Mesendoderm (in vitro differentiated cells): ENCODE data around the gene GALNT16. TPM values are rescaled to one million over a fixed set of nuclear protein-coding genes. Genes with fewer than 3 reads are reported as not detected.
"Not testable (repeated sequence)": the region's sequence is repeated elsewhere in the genome, so short reads cannot be mapped to it uniquely, and the experiment has no call there.

Source experiments
- DNase-seq: peaks from one replicate; pipeline ENCODE4 v3.0.0; 2013
- H2AK5ac ChIP-seq: 2 replicates; pipeline ENCODE4 v1.6.1; 2013; ENCODE audit warnings: low read length, inconsistent platforms
- H2BK120ac ChIP-seq: 2 replicates; pipeline ENCODE4 v1.6.1; 2013; ENCODE audit warnings: low read depth, mild to moderate bottlenecking, low read length, moderate library complexity, mixed read lengths
- H2BK15ac ChIP-seq: replicated peaks from 2 replicates; pipeline ENCODE4 v1.6.1; 2013; ENCODE audit warnings: low read depth, mild to moderate bottlenecking, moderate library complexity
- H2BK5ac ChIP-seq: 2 replicates; pipeline ENCODE4 v1.6.1; 2013; ENCODE audit warnings: low read length, inconsistent platforms
- H3K18ac ChIP-seq: 2 replicates; pipeline ENCODE4 v1.6.1; 2013; ENCODE audit warnings: mild to moderate bottlenecking, low read length, mixed read lengths
- H3K23ac ChIP-seq: one replicate; pipeline ENCODE4 v1.6.1; 2013; ENCODE audit warnings: low read length
- H3K27ac ChIP-seq: 2 replicates; pipeline ENCODE4 v1.5.1; 2013; ENCODE audit warnings: low read depth, mild to moderate bottlenecking, inconsistent platforms, low read length, moderate library complexity
- H3K27me3 ChIP-seq: 2 replicates; pipeline ENCODE4 v1.6.1; 2013; ENCODE audit warnings: low read length, control low read depth, mild to moderate bottlenecking, inconsistent platforms; ENCODE audit not compliant: insufficient read depth, poor library complexity
- H3K36me3 ChIP-seq: 2 replicates; pipeline ENCODE4 v1.6.1; 2013; ENCODE audit warnings: low read length, inconsistent platforms; ENCODE audit not compliant: control insufficient read depth, insufficient read depth
- H3K4ac ChIP-seq: one replicate; pipeline ENCODE4 v1.6.1; 2013; ENCODE audit warnings: low read depth, mild to moderate bottlenecking, low read length, moderate library complexity
- H3K4me1 ChIP-seq: 2 replicates; pipeline ENCODE4 v1.6.1; 2013; ENCODE audit warnings: low read depth, low read length, inconsistent platforms; ENCODE audit not compliant: control insufficient read depth
- H3K4me2 ChIP-seq: 2 replicates; pipeline ENCODE4 v1.6.1; 2013; ENCODE audit warnings: low read length
- H3K4me3 ChIP-seq: 2 replicates; pipeline ENCODE4 v1.5.1; 2013; ENCODE audit warnings: mild to moderate bottlenecking, low read length
- H3K56ac ChIP-seq: one replicate; pipeline ENCODE4 v1.6.1; 2013; ENCODE audit warnings: low read length
- H3K79me1 ChIP-seq: 2 replicates; pipeline ENCODE4 v1.6.1; 2013; ENCODE audit warnings: low read length, inconsistent platforms
- H3K79me2 ChIP-seq: 2 replicates; pipeline ENCODE4 v1.6.1; 2013; ENCODE audit warnings: mild to moderate bottlenecking, low read length; ENCODE audit not compliant: control insufficient read depth, insufficient read depth
- H3K9ac ChIP-seq: 2 replicates; pipeline ENCODE4 v1.6.1; 2013; ENCODE audit warnings: low read length, inconsistent platforms
- H4K5ac ChIP-seq: one replicate; pipeline ENCODE4 v1.6.1; 2013; ENCODE audit warnings: low read length
- H4K8ac ChIP-seq: one replicate; pipeline ENCODE4 v1.6.1; 2013; ENCODE audit warnings: low read depth, mild to moderate bottlenecking, control low read depth, low read length, moderate library complexity
- WGBS: extraction: QIAGEN DNeasy Blood & Tissue Kit; methylation state at CpG from one replicate; pipeline ENCODE4 v1.1.7; 2013; ENCODE audit warnings: low lambda C conversion rate, missing lambda C conversion rate; ENCODE audit not compliant: insufficient coverage; ENCODE audit errors: extremely low coverage; 5-methylcytosine and 5-hydroxymethylcytosine counted together
- polyA plus RNA-seq, 2 experiments: library from polyadenylated mRNA; stranded (reverse); fragments of 200-250 nt; gene quantifications; one replicate each; pipeline ENCODE4 v1.2.3, GENCODE V29; 2013

The GALNT16 gene
- 1.5 TPM for polyA plus RNA-seq (2013, experiment 1 of 2)
- 1.5 TPM for polyA plus RNA-seq (2013, experiment 2 of 2)

DNA sequence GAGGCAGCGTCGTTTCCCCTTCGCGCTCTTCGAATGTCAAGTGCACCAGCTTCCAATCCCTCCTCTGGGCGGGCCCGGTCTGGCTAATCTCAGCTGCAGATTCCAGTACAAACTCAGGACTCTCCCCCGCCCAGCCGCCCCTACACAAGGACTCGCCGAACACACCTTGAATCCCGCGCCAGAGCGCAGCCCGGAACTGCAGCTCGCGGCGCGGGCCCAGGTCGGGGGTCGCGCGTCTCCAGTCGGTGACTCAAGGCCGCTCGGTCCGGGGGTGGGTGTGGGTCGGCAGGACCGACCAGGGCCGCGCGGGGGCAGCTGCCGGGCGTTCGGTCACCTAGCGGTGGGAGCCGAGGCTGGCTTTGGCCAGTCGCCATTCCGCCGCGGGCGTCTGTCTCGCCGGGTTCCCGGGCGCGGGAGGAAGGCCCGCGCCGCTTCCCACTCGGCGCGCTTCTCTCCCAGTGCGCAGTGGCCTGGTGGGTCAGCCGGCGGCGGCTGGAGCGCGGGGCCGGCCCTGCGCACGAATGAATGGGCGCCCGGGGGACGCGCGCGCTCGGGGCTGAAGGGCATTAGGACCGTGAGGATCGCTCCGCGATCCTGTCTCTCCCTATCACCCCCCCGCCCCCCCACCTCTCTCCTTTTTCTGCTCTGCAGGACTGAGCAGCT lies at the start of gene GALNT16:
Gene GALNT16, plus strand, starts transcription at position 632 of the 663 bp plus-strand sequence. CDS start 133 bp downstream, outside the sequence.
- no peak within 1 kb of the TSS for H4K8ac ChIP-seq
- H3K4me1 ChIP-seq: no peaks in the 10 kb centered on the region
- H2AK5ac ChIP-seq: no peak within 1 kb of the TSS
- no peak within 1 kb of the TSS for H2BK15ac ChIP-seq
- no peak within 1 kb of the TSS for H2BK120ac ChIP-seq
- H4K5ac ChIP-seq: no peak within 1 kb of the TSS
- H3K27me3 ChIP-seq: peaks cover 9% of the 10 kb centered on the region
- H3K56ac ChIP-seq: peak within 1 kb of the TSS; percentile 81
- H3K9ac ChIP-seq: peak within 1 kb of the TSS; percentile 57
- no peaks in the 10 kb centered on the region for H3K79me2 ChIP-seq
- H3K27ac ChIP-seq: no peak within 1 kb of the TSS
- H3K23ac ChIP-seq: peak within 1 kb of the TSS; percentile 4
- H3K36me3 ChIP-seq: no peaks in the 10 kb centered on the region
- peak; percentile 66 for DNase-seq
- no peak within 1 kb of the TSS for H3K4ac ChIP-seq
- no CpG with 5 or more reads among the region's 74 CpGs for WGBS
- H2BK5ac ChIP-seq: no peak within 1 kb of the TSS
- H3K4me2 ChIP-seq: peak within 1 kb of the TSS; percentile 99
- H3K79me1 ChIP-seq: no peaks in the 10 kb centered on the region
- H3K4me3 ChIP-seq: peak within 1 kb of the TSS; percentile 46
- no peak within 1 kb of the TSS for H3K18ac ChIP-seq

DNA sequence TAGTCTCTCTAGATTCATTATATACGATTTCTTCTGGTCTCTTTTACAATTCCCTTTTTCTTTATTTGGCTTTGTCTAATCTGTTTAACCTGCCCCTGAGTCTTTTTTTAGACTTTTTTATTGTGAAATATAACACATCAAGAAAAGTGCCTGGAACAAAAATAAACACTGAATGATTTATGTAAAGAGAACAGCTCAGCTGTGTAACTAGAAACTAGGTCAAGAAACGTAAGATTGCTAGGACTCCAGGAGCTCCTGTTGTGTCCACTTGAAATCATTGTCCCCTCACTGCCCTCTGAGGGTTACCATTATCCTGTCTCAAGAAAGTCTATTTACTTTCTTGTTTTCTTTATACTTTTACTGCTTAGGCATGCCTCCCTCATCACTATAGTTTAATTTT lies 45.6 kb upstream of the GALNT16 start:
- no peak overlapping the region for H2BK5ac ChIP-seq
- H3K4me2 ChIP-seq: no peak overlapping the region
- H4K5ac ChIP-seq: no peak overlapping the region
- H3K79me2 ChIP-seq: no peaks in the 10 kb centered on the region
- no peaks in the 10 kb centered on the region for H3K27me3 ChIP-seq
- no peak overlapping the region for H3K18ac ChIP-seq
- H3K23ac ChIP-seq: no peak overlapping the region
- H2BK120ac ChIP-seq: no peak overlapping the region
- H3K4me3 ChIP-seq: no peak overlapping the region
- no peaks in the 10 kb centered on the region for H3K79me1 ChIP-seq
- H3K56ac ChIP-seq: no peak overlapping the region
- no peak for DNase-seq
- H2BK15ac ChIP-seq: no peak overlapping the region
- H3K36me3 ChIP-seq: no peaks in the 10 kb centered on the region
- no peaks in the 10 kb centered on the region for H3K4me1 ChIP-seq
- H4K8ac ChIP-seq: no peak overlapping the region
- no peak overlapping the region for H2AK5ac ChIP-seq
- WGBS: no CpG with 5 or more reads among the region's 2 CpGs
- no peak overlapping the region for H3K4ac ChIP-seq
- H3K27ac ChIP-seq: no peak overlapping the region
- no peak overlapping the region for H3K9ac ChIP-seq

DNA sequence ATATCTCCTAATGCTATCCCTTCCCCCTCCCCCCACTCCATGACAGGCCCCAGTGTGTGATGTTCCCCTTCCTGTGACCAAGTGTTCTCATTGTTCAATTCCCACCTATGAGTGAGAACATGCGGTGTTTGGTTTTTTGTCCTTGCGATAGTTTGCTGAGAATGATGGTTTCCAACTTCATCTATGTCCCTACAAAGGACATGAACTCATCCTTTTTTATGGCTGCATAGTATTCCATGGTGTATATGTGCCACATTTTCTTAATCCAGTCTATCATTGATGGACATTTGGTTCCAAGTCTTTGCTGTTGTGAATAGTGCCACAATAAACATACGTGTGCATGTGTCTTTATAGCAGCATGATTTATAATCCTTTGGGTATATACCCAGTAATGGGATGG lies 42.3 kb upstream of the GALNT16 start:
- H3K4me2 ChIP-seq, DNase-seq, H3K27ac ChIP-seq, H4K8ac ChIP-seq, H2BK15ac ChIP-seq, H3K9ac ChIP-seq, H3K79me1 ChIP-seq, H2AK5ac ChIP-seq, H3K4ac ChIP-seq, H3K4me1 ChIP-seq, H2BK5ac ChIP-seq, H3K79me2 ChIP-seq, H3K23ac ChIP-seq, H3K27me3 ChIP-seq, H4K5ac ChIP-seq, H3K18ac ChIP-seq, H3K4me3 ChIP-seq, H3K36me3 ChIP-seq, H2BK120ac ChIP-seq, H3K56ac ChIP-seq: not testable (repeated sequence)
- WGBS: no CpG with 5 or more reads among the region's 3 CpGs

DNA sequence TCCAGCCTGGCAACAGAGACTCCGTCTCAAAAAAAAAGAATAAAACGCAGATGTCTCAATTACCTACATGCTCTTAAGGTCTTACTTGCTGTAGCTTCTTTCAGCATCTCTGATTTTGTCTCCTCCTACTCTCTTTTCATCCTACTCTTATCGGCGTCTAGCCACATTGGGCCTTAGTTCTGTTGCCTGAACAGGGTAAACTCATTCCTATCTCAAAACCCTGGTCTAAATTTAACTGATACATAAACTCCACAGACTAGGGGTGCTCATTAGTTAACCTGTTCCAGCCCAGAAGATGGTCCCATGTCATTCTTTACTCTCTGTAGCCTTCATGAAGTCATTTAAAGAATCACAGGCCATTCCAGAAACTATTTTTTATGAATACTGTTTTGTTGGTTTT lies 35.0 kb upstream of the GALNT16 start:
- Histone ChIP-seq H2BK5ac (no peak overlapping the region), H3K79me1 (no peaks in the 10 kb centered on the region), H3K18ac (no peak overlapping the region), H3K4me1 (no peaks in the 10 kb centered on the region), H3K4ac (no peak overlapping the region), H4K5ac (no peak overlapping the region), H3K4me3 (no peak overlapping the region), H3K27me3 (no peaks in the 10 kb centered on the region), H3K36me3 (no peaks in the 10 kb centered on the region), H3K79me2 (no peaks in the 10 kb centered on the region), H3K9ac (no peak overlapping the region), H2AK5ac (no peak overlapping the region), H4K8ac (no peak overlapping the region), H3K23ac (no peak overlapping the region), H3K56ac (no peak overlapping the region), H3K27ac (no peak overlapping the region), H2BK15ac (no peak overlapping the region), H3K4me2 (no peak overlapping the region), H2BK120ac (no peak overlapping the region)
- DNase-seq: no peak
- WGBS: no CpG with 5 or more reads among the region's 4 CpGs

DNA sequence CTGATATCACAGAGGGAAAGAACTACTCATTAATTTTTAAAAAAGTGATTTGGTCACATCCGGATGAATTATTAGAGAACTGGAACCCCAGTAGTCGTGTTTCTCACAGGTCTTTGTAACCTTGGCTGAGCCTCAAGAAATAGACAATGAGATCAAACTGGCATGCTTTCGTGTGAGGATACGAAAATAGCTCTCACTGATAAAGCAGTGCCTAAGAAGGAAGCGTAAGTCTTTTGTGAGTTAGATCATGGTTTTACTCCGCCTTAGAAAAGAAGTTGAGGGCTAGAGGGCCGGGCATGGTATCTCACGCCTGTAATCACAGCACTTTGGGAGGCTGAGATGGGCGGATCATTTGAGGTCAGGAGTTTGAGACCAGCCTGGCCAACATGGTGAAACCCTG lies 33.8 kb upstream of the GALNT16 start:
- H3K4me2 ChIP-seq: no peak overlapping the region
- H3K27ac ChIP-seq: no peak overlapping the region
- H2BK120ac ChIP-seq: no peak overlapping the region
- H3K18ac ChIP-seq: no peak overlapping the region
- no peak overlapping the region for H2BK15ac ChIP-seq
- no peaks in the 10 kb centered on the region for H3K4me1 ChIP-seq
- no peak overlapping the region for H2AK5ac ChIP-seq
- no peak overlapping the region for H4K8ac ChIP-seq
- H3K79me2 ChIP-seq: no peaks in the 10 kb centered on the region
- no peak overlapping the region for H3K4me3 ChIP-seq
- H3K23ac ChIP-seq: no peak overlapping the region
- no peak overlapping the region for H2BK5ac ChIP-seq
- peak; percentile 23 for DNase-seq
- H4K5ac ChIP-seq: no peak overlapping the region
- H3K27me3 ChIP-seq: no peaks in the 10 kb centered on the region
- H3K9ac ChIP-seq: no peak overlapping the region
- WGBS: no CpG with 5 or more reads among the region's 9 CpGs
- H3K4ac ChIP-seq: no peak overlapping the region
- H3K79me1 ChIP-seq: no peaks in the 10 kb centered on the region
- H3K36me3 ChIP-seq: no peaks in the 10 kb centered on the region
- no peak overlapping the region for H3K56ac ChIP-seq

DNA sequence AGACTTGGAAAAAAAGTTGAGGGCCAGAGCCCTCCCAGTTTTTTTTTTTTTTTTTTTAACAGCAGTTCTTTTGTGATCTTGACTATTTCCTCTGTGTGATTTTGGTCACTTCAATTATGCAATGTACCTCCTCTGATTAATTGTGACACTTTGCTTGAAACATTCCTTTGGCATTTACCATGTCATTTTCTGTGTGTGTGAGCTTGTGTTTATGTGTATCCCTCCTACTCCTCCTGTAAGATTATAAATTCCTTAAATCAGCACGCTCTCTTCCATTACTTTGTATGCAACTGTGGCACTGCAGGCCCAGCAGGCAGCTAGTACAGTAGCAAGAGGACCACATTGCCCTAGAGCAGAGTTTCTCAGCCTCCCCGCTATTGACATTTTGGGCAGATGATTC lies 33.2 kb upstream of the GALNT16 start:
- no peak overlapping the region for H2BK15ac ChIP-seq
- no peaks in the 10 kb centered on the region for H3K27me3 ChIP-seq
- H3K4ac ChIP-seq: no peak overlapping the region
- no peak overlapping the region for H2BK120ac ChIP-seq
- no peak overlapping the region for H3K23ac ChIP-seq
- H2AK5ac ChIP-seq: no peak overlapping the region
- no peak overlapping the region for H3K4me2 ChIP-seq
- no peak overlapping the region for H4K5ac ChIP-seq
- no peak overlapping the region for H3K4me3 ChIP-seq
- no peak overlapping the region for H2BK5ac ChIP-seq
- no peak overlapping the region for H3K9ac ChIP-seq
- no peak overlapping the region for H4K8ac ChIP-seq
- DNase-seq: no peak
- H3K4me1 ChIP-seq: no peaks in the 10 kb centered on the region
- no peaks in the 10 kb centered on the region for H3K79me2 ChIP-seq
- no peak overlapping the region for H3K18ac ChIP-seq
- no peak overlapping the region for H3K56ac ChIP-seq
- no peaks in the 10 kb centered on the region for H3K36me3 ChIP-seq
- no peaks in the 10 kb centered on the region for H3K79me1 ChIP-seq
- H3K27ac ChIP-seq: no peak overlapping the region
- no CpG with 5 or more reads among the region's 2 CpGs for whole genome bisulfite sequencing
